ENCODE data around the gene GRIK4. TPM values are rescaled to one million over a fixed set of nuclear protein-coding genes. Genes with fewer than 3 reads are reported as not detected.

GRIK4 gene
- polyA plus RNA-seq, 1 donor from 2014 or later, result 3.4 TPM

GRCh38 chr11:120966840-120967239 lies 455.3 kb downstream of the GRIK4 start:
- no peaks in the 10 kb centered on the region for H3K79me2 ChIP-seq (replicated peaks; ENCODE audit: insufficient read depth, low read length)
- H3K4me2 ChIP-seq (ENCODE audit: low read length), result no peak overlapping the region
- no peaks in the 10 kb centered on the region for H3K9me3 ChIP-seq (ENCODE audit: low read length)
- H3K27me3 ChIP-seq (ENCODE audit: insufficient read depth, low read depth, low read length), result no peaks in the 10 kb centered on the region
- no peaks in the 10 kb centered on the region for H4K20me1 ChIP-seq (ENCODE audit: insufficient read depth)
- no peak overlapping the region for H3K27ac ChIP-seq (ENCODE audit: low read length)
- no peaks in the 10 kb centered on the region for H3K9me2 ChIP-seq (ENCODE audit: insufficient read depth, low read length)
- H3F3A ChIP-seq (ENCODE audit: insufficient read depth, low read length, poor library complexity, severe bottlenecking), result no peaks in the 10 kb centered on the region
- TF ChIP-seq EP300 (conservative IDR thresholded peaks at IDR 0.05; ENCODE audit: poor library complexity, severe bottlenecking), result no peak
- no peak for TF ChIP-seq POLR2AphosphoS5 (IDR thresholded peaks at IDR 0.05)
- TF ChIP-seq CTCF (IDR thresholded peaks at IDR 0.05; ENCODE audit: poor library complexity, severe bottlenecking), result no peak
- TF ChIP-seq REST (IDR thresholded peaks at IDR 0.05; ENCODE audit: borderline replicate concordance), result no peak
- no peak for TF ChIP-seq RAD21 (conservative IDR thresholded peaks at IDR 0.05)
- TF ChIP-seq TAF1 (IDR thresholded peaks at IDR 0.05; ENCODE audit: low read depth), result no peak
- no peak for TF ChIP-seq EZH2 (IDR thresholded peaks at IDR 0.05; ENCODE audit: borderline replicate concordance, insufficient read depth, low read length, poor library complexity, severe bottlenecking)
- TF ChIP-seq MXI1 (conservative IDR thresholded peaks at IDR 0.05; ENCODE audit: poor library complexity, severe bottlenecking), result no peak
- TF ChIP-seq SMC3 (conservative IDR thresholded peaks at IDR 0.05; ENCODE audit: poor library complexity), result no peak
- no peak overlapping the region for H2AFZ ChIP-seq (ENCODE audit: low read depth, low read length)
- H3K4me3 ChIP-seq (ENCODE audit: low read length), result no peak overlapping the region
- H3K9ac ChIP-seq (ENCODE audit: low read length), result no peak overlapping the region
- no peaks in the 10 kb centered on the region for H3K36me3 ChIP-seq (ENCODE audit: insufficient read depth, low read length)

- H3K4me2 ChIP-seq (ENCODE audit: low read length), result no peak overlapping the region
- no peak overlapping the region for H3K27ac ChIP-seq (ENCODE audit: low read length)
- no peaks in the 10 kb centered on the region for H3K27me3 ChIP-seq (ENCODE audit: insufficient read depth, low read depth, low read length)
- H2AFZ ChIP-seq (ENCODE audit: low read depth, low read length), result no peak overlapping the region
- no peaks in the 10 kb centered on the region for H3K9me3 ChIP-seq (ENCODE audit: low read length)
- H3K9ac ChIP-seq (ENCODE audit: low read length), result no peak overlapping the region
- H3K79me2 ChIP-seq (replicated peaks; ENCODE audit: insufficient read depth, low read length), result no peaks in the 10 kb centered on the region
- H3F3A ChIP-seq (ENCODE audit: insufficient read depth, low read length, poor library complexity, severe bottlenecking), result no peaks in the 10 kb centered on the region
- no peaks in the 10 kb centered on the region for H3K9me2 ChIP-seq (ENCODE audit: insufficient read depth, low read length)
- no peaks in the 10 kb centered on the region for H3K36me3 ChIP-seq (ENCODE audit: insufficient read depth, low read length)
- H4K20me1 ChIP-seq (ENCODE audit: insufficient read depth), result no peaks in the 10 kb centered on the region
- no peak overlapping the region for H3K4me3 ChIP-seq (ENCODE audit: low read length)
- TF ChIP-seq POLR2AphosphoS5 (IDR thresholded peaks at IDR 0.05) (no peak), EP300 (conservative IDR thresholded peaks at IDR 0.05; ENCODE audit: poor library complexity, severe bottlenecking) (no peak), TAF1 (IDR thresholded peaks at IDR 0.05; ENCODE audit: low read depth) (no peak), EZH2 (IDR thresholded peaks at IDR 0.05; ENCODE audit: borderline replicate concordance, insufficient read depth, low read length, poor library complexity, severe bottlenecking) (no peak), MXI1 (conservative IDR thresholded peaks at IDR 0.05; ENCODE audit: poor library complexity, severe bottlenecking) (no peak), REST (IDR thresholded peaks at IDR 0.05; ENCODE audit: borderline replicate concordance) (no peak), RAD21 (conservative IDR thresholded peaks at IDR 0.05) (no peak), SMC3 (conservative IDR thresholded peaks at IDR 0.05; ENCODE audit: poor library complexity) (no peak), CTCF (IDR thresholded peaks at IDR 0.05; ENCODE audit: poor library complexity, severe bottlenecking) (no peak)
Observed at GRCh38 chr11:120969993-120970392, 458.4 kb downstream of the GRIK4 start.

All from neural cell (in vitro differentiated cells).